ENCODE data around the gene PPP1R36.

PPP1R36 gene

GRCh38 chr14:64503434-64504309 lies 46.1 kb upstream of the PPP1R36 start, which contains the start of gene ZBTB25:
TSS of gene ZBTB25 (minus strand) at chr14:64503838. CDS start at chr14:64490533, 13,305 bp downstream.
- Histone ChIP-seq H2BK15ac (replicated peaks; ENCODE audit: low read depth) (no peak within 1 kb of the TSS), H3K4ac (ENCODE audit: low read depth, low read length) (peak within 1 kb of the TSS; percentile 100), H2AK5ac (ENCODE audit: low read length) (no peak within 1 kb of the TSS), H3K56ac (ENCODE audit: low read length) (peak within 1 kb of the TSS; percentile 99), H4K5ac (ENCODE audit: low read length) (no peak within 1 kb of the TSS), H2BK5ac (ENCODE audit: low read length) (peak within 1 kb of the TSS; percentile 85), H2BK120ac (ENCODE audit: low read depth, low read length) (peak within 1 kb of the TSS; percentile 92), H3K27me3 (ENCODE audit: insufficient read depth, low read length, poor library complexity) (no peaks in the 10 kb centered on the region), H3K9ac (ENCODE audit: low read length) (peak within 1 kb of the TSS; percentile 98), H3K79me1 (ENCODE audit: low read length) (peaks cover 8% of the 10 kb centered on the region), H3K4me3 (ENCODE audit: low read length) (peak within 1 kb of the TSS; percentile 85), H4K8ac (ENCODE audit: low read depth, low read length) (peak within 1 kb of the TSS; percentile 87), H3K18ac (ENCODE audit: low read length) (peak within 1 kb of the TSS; percentile 86), H3K79me2 (ENCODE audit: control insufficient read depth, insufficient read depth, low read length) (peaks cover 26% of the 10 kb centered on the region), H3K27ac (ENCODE audit: low read depth, low read length) (peak within 1 kb of the TSS; percentile 100), H3K4me2 (ENCODE audit: low read length) (peak within 1 kb of the TSS; percentile 86), H3K4me1 (ENCODE audit: control insufficient read depth, low read depth, low read length) (peaks cover 15% of the 10 kb centered on the region), H3K36me3 (ENCODE audit: control insufficient read depth, insufficient read depth, low read length) (no peaks in the 10 kb centered on the region), H3K23ac (ENCODE audit: low read length) (peak within 1 kb of the TSS; percentile 59)
- WGBS (ENCODE audit: extremely low coverage, insufficient coverage, low lambda C conversion rate) = no CpG with 5 or more reads among the region's 87 CpGs
- peak; percentile 98 for DNase-seq

DNA sequence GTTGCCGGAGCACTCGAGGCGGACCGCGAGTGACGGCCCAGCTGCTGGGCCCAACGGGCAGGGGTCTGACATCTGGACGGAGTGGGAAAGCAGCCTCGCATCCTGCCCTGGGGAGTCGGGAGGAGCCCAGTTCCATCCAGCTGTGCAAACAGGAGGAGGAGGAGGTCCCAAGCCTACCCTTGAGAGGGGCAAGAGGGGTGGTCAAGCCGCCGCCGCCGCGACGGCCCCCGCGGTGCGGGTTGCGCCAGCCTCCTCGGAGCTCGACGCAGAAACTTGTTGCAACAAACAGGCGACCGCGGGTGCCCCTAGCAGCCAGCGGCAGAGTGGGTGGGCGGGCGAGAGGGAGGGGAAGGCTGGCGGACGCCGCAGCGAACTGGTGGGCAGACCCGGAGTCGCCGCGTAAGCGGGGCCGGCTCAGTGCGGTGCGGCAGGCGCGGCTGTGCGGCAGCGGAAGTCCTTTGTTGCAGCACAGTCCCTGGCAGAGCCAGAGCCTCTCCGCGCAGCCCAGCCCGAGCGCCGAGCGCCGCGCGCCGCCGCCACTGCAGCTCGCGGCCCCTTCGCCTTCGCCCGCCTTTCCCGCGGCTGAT lies 45.4 kb upstream of the PPP1R36 start, which contains the start of gene ZBTB1:
TSS of gene ZBTB1 (plus strand) at position 461 of the 587 bp plus-strand sequence. CDS start 16,735 bp downstream, outside the sequence.
- Histone ChIP-seq H4K8ac (ENCODE audit: low read depth, low read length) (peak within 1 kb of the TSS; percentile 87), H3K4ac (ENCODE audit: low read depth, low read length) (peak within 1 kb of the TSS; percentile 100), H3K18ac (ENCODE audit: low read length) (peak within 1 kb of the TSS; percentile 86), H2BK5ac (ENCODE audit: low read length) (peak within 1 kb of the TSS; percentile 79), H3K9ac (ENCODE audit: low read length) (peak within 1 kb of the TSS; percentile 98), H3K4me3 (ENCODE audit: low read length) (peak within 1 kb of the TSS; percentile 85), H3K27me3 (ENCODE audit: insufficient read depth, low read length, poor library complexity) (no peaks in the 10 kb centered on the region), H3K79me1 (ENCODE audit: low read length) (peaks cover 8% of the 10 kb centered on the region), H2AK5ac (ENCODE audit: low read length) (no peak within 1 kb of the TSS), H4K5ac (ENCODE audit: low read length) (no peak within 1 kb of the TSS), H3K27ac (ENCODE audit: low read depth, low read length) (peak within 1 kb of the TSS; percentile 100), H3K23ac (ENCODE audit: low read length) (peak within 1 kb of the TSS; percentile 59), H3K4me1 (ENCODE audit: control insufficient read depth, low read depth, low read length) (peaks cover 19% of the 10 kb centered on the region), H3K4me2 (ENCODE audit: low read length) (peak within 1 kb of the TSS; percentile 86), H3K79me2 (ENCODE audit: control insufficient read depth, insufficient read depth, low read length) (peaks cover 30% of the 10 kb centered on the region), H2BK120ac (ENCODE audit: low read depth, low read length) (peak within 1 kb of the TSS; percentile 92), H3K36me3 (ENCODE audit: control insufficient read depth, insufficient read depth, low read length) (no peaks in the 10 kb centered on the region), H2BK15ac (replicated peaks; ENCODE audit: low read depth) (no peak within 1 kb of the TSS), H3K56ac (ENCODE audit: low read length) (peak within 1 kb of the TSS; percentile 99)
- DNase-seq = peak; percentile 96
- no CpG with 5 or more reads among the region's 63 CpGs for WGBS (ENCODE audit: extremely low coverage, insufficient coverage, low lambda C conversion rate)

GRCh38 chr14:64504897-64505794 lies 44.6 kb upstream of the PPP1R36 start:
- peak overlapping the region; percentile 86 for H3K18ac ChIP-seq (ENCODE audit: low read length)
- peak overlapping the region; percentile 79 for H2BK5ac ChIP-seq (ENCODE audit: low read length)
- peak; percentile 96 for DNase-seq
- peak overlapping the region; percentile 99 for H3K56ac ChIP-seq (ENCODE audit: low read length)
- peaks cover 8% of the 10 kb centered on the region for H3K79me1 ChIP-seq (ENCODE audit: low read length)
- no peak overlapping the region for H2BK15ac ChIP-seq (replicated peaks; ENCODE audit: low read depth)
- peaks cover 19% of the 10 kb centered on the region for H3K4me1 ChIP-seq (ENCODE audit: control insufficient read depth, low read depth, low read length)
- peaks cover 31% of the 10 kb centered on the region for H3K79me2 ChIP-seq (ENCODE audit: control insufficient read depth, insufficient read depth, low read length)
- WGBS (ENCODE audit: extremely low coverage, insufficient coverage, low lambda C conversion rate) = no CpG with 5 or more reads among the region's 68 CpGs
- H3K4me3 ChIP-seq (ENCODE audit: low read length) = peak overlapping the region; percentile 85
- H2BK120ac ChIP-seq (ENCODE audit: low read depth, low read length) = peak overlapping the region; percentile 92
- H3K27me3 ChIP-seq (ENCODE audit: insufficient read depth, low read length, poor library complexity) = no peaks in the 10 kb centered on the region
- H3K27ac ChIP-seq (ENCODE audit: low read depth, low read length) = peak overlapping the region; percentile 100
- H3K4me2 ChIP-seq (ENCODE audit: low read length) = peak overlapping the region; percentile 69
- H4K5ac ChIP-seq (ENCODE audit: low read length) = no peak overlapping the region
- peak overlapping the region; percentile 87 for H4K8ac ChIP-seq (ENCODE audit: low read depth, low read length)
- H3K36me3 ChIP-seq (ENCODE audit: control insufficient read depth, insufficient read depth, low read length) = no peaks in the 10 kb centered on the region
- H3K9ac ChIP-seq (ENCODE audit: low read length) = peak overlapping the region; percentile 98
- H3K23ac ChIP-seq (ENCODE audit: low read length) = peak overlapping the region; percentile 12
- no peak overlapping the region for H2AK5ac ChIP-seq (ENCODE audit: low read length)
- peak overlapping the region; percentile 100 for H3K4ac ChIP-seq (ENCODE audit: low read depth, low read length)

- Histone ChIP-seq H3K18ac (ENCODE audit: low read length) (no peak overlapping the region), H3K56ac (ENCODE audit: low read length) (peak overlapping the region; percentile 42), H3K27me3 (ENCODE audit: insufficient read depth, low read length, poor library complexity) (no peaks in the 10 kb centered on the region), H3K23ac (ENCODE audit: low read length) (no peak overlapping the region), H3K79me1 (ENCODE audit: low read length) (peaks cover 10% of the 10 kb centered on the region), H3K36me3 (ENCODE audit: control insufficient read depth, insufficient read depth, low read length) (no peaks in the 10 kb centered on the region), H3K27ac (ENCODE audit: low read depth, low read length) (no peak overlapping the region), H3K4me1 (ENCODE audit: control insufficient read depth, low read depth, low read length) (peaks cover 21% of the 10 kb centered on the region), H2BK5ac (ENCODE audit: low read length) (no peak overlapping the region), H4K5ac (ENCODE audit: low read length) (no peak overlapping the region), H4K8ac (ENCODE audit: low read depth, low read length) (no peak overlapping the region), H3K9ac (ENCODE audit: low read length) (peak overlapping the region; percentile 49), H2AK5ac (ENCODE audit: low read length) (no peak overlapping the region), H3K4me3 (ENCODE audit: low read length) (no peak overlapping the region), H3K4me2 (ENCODE audit: low read length) (peak overlapping the region; percentile 1), H3K79me2 (ENCODE audit: control insufficient read depth, insufficient read depth, low read length) (peaks cover 46% of the 10 kb centered on the region), H2BK120ac (ENCODE audit: low read depth, low read length) (no peak overlapping the region), H2BK15ac (replicated peaks; ENCODE audit: low read depth) (no peak overlapping the region), H3K4ac (ENCODE audit: low read depth, low read length) (no peak overlapping the region)
- WGBS (ENCODE audit: extremely low coverage, insufficient coverage, low lambda C conversion rate) = no CpG with 5 or more reads among the region's 3 CpGs
- no peak for DNase-seq
Measured at GRCh38 chr14:64506721-64507120, 43.0 kb upstream of the PPP1R36 start.

DNA sequence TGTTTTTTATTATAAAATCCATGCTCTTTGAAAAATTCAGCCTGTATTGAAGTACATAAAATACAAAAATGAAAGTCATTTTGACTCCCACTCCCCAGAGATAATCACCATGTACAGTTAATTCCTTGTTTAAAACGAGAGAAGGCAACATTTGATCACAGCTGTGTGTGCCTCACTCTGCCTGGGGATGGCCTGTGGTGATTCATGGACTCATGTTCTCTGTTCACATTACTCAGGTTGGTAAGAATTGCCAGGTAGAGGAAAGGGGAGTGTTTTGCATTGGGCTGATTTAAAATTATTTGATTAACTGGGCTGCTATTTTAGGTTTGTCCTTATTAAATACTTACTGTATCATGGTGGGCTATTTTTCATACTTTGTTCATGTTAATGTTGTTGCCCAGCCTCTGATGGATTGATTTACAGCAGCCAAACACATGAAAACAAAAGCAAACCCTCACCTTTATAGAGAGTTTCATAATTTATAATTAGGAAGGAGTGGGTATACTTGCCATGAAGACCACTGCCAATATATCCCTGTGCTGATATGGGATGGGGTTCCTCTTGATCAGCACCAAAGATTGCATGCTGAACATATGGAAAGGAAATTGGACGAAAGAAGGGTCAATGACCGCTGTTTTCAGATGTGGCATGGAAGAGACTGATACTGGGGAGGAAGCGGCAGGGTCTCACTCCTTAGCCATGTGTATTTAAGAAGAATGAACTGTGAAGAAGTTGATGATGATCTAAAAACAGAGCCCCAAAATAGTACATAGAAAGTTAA lies 42.2 kb upstream of the PPP1R36 start:
- no peak overlapping the region for H4K5ac ChIP-seq (ENCODE audit: low read length)
- peaks cover 52% of the 10 kb centered on the region for H3K79me2 ChIP-seq (ENCODE audit: control insufficient read depth, insufficient read depth, low read length)
- no peaks in the 10 kb centered on the region for H3K27me3 ChIP-seq (ENCODE audit: insufficient read depth, low read length, poor library complexity)
- peaks cover 15% of the 10 kb centered on the region for H3K4me1 ChIP-seq (ENCODE audit: control insufficient read depth, low read depth, low read length)
- H2BK15ac ChIP-seq (replicated peaks; ENCODE audit: low read depth) = no peak overlapping the region
- no peak overlapping the region for H3K4me3 ChIP-seq (ENCODE audit: low read length)
- H3K27ac ChIP-seq (ENCODE audit: low read depth, low read length) = no peak overlapping the region
- no peak overlapping the region for H3K23ac ChIP-seq (ENCODE audit: low read length)
- no peaks in the 10 kb centered on the region for H3K36me3 ChIP-seq (ENCODE audit: control insufficient read depth, insufficient read depth, low read length)
- H3K4ac ChIP-seq (ENCODE audit: low read depth, low read length) = peak overlapping the region; percentile 59
- H3K56ac ChIP-seq (ENCODE audit: low read length) = peak overlapping the region; percentile 78
- WGBS (ENCODE audit: extremely low coverage, insufficient coverage, low lambda C conversion rate) = no CpG with 5 or more reads among the region's 4 CpGs
- no peak overlapping the region for H3K18ac ChIP-seq (ENCODE audit: low read length)
- no peak overlapping the region for H3K4me2 ChIP-seq (ENCODE audit: low read length)
- peaks cover 4% of the 10 kb centered on the region for H3K79me1 ChIP-seq (ENCODE audit: low read length)
- H2BK120ac ChIP-seq (ENCODE audit: low read depth, low read length) = no peak overlapping the region
- no peak overlapping the region for H4K8ac ChIP-seq (ENCODE audit: low read depth, low read length)
- no peak overlapping the region for H2AK5ac ChIP-seq (ENCODE audit: low read length)
- H3K9ac ChIP-seq (ENCODE audit: low read length) = peak overlapping the region; percentile 43
- H2BK5ac ChIP-seq (ENCODE audit: low read length) = peak overlapping the region; percentile 30
- DNase-seq = peak; percentile 32
